T-helper 2 cell treated with Interferon-gamma antibody and Interleukin-4, amounts not matched to agents 100 ng/mL and 5 ng/mL, for 36 hours (primary cell): Measurements from ENCODE around the gene LCNL1. TPM values are rescaled to one million over a fixed set of nuclear protein-coding genes. Genes with fewer than 3 reads are reported as not detected.

Experiments
- intact Hi-C: fragments of 100-400 bp; cut with micrococcal nuclease; formaldehyde crosslinking; loops from one replicate; pipeline ENCODE4 v1.15.1; 2023
- total RNA-seq: library from RNA; stranded (reverse); gene quantifications from 2 replicates; pipeline ENCODE4 v1.2.3, GENCODE V29; 2022

The LCNL1 gene
- total RNA-seq, 1 donor from 2014 or later, result 0.20 TPM

DNA sequence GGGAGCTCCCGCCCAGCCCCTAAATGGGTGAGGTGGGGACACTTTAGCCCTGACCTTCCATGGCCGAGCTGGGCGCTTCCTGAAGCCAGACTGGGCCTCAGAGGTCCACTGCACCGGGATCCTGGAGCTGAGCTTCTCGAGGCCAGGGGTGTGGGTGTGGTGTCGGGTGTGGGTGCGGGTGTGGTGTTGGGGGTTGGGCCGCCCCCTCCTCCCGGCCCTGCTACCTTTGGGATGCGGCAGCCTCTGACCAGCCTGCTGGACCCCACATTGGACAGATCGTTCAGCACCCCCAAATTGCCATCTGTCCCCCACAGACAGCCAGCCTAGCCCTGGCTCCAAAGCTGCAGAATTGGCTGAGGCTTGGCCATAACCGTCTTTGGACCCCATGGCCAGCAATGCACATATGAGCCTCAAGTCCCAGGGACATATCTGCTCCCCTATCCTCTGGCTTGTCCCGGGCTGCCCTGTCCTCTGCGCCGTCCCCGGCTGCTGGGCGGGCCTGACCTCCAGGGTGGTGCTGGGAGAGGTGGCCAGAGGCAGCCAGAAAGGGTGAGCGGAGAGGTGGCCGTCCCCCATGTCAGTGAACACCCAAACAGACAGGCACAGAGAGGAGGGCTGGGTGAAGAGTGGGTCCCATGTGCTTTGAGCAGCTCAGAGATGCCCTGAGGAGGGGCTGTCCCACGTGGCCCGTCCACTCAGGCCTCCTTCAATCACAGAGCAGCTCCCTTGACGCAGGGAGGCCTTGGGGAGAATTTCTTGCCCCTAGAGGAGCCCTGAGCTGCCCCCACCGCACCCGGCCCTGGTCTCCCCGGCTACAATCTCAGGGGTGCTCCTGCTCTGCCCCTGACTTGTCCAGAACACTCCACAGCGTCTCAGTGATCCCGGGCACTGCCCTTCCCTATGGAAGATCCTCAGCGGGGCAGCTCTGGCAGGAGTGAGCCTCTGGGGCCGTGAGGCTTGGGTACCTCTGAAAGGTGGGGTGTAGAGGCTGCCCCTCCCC lies 8.9 kb upstream of the LCNL1 start:
- intact Hi-C loops, result no loop called here

DNA sequence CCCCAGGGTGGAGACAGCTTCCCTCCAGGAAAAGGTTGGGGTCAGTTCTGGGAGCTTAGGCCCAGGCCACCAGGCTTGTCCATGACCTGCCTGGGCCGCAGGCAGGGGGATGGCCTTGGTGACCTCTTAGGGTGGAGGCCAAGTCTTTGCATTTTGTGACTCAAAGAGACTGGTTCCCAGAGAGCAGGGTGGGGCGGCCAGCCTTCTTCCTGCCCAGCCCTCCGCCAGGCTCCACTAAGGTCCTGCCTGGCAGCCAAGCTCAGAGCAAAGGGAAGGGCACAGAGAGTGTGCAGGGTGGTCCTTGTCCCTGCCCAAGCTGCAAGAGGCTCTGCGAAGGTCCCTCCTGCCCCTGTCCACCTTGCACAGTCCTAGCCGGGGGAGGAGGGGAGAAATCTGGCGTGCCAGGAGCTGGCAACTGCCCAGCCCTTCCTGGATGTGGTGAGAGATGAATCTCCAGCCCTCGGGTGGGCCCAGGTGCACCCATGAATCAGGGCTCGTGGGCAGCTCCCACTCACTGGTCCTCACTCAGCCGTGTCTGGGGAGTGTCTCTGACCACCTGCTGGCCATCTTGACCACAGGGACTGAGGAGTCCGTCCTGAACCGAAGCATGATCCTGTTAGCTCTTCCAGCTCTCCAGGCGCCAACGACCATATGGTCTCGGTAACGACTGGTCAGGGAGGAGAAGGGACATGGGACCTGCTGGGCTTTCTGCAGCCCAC lies 7.8 kb upstream of the LCNL1 start:
- intact Hi-C loops, result no loop called here

DNA sequence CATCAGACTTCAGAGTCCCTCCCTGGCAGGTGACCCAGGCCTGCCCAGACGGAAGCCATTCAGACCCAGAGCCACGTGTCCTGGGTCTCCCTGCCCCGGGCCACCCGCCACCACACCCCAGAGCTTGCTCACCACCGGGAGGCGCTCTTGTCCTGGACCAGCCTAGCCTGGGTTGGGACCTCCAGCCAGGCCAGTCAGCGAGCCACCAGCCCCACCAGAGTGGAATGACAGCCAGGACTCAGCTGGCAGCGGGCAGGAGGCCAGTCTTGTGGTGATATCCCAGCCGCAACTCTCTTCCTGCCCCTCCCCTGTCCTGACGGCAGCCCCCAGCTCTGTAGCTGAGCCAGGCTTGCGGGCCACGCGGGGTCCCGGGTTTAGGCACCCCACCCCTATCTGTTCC lies 7.1 kb upstream of the LCNL1 start:
- intact Hi-C loops, result no loop called here

DNA sequence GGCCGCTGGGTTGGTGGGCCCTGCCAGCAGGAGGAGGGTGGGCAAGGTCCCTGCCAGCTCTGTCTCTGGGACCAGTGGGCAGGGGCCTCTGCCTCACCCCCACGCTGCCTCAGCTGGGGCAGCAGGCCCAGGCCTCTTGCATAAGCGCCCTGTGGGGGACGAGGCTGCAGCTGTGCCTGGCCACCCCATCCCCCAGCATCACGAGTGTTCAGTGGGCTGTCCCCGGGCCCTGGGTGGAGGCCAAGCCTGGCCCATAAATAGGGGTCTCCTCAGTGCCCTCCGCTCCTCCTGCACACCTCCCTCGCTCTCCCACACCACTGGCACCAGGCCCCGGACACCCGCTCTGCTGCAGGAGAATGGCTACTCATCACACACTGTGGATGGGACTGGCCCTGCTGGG lies 5.6 kb upstream of the LCNL1 start, which contains the start of gene PTGDS:
TSS of gene PTGDS (plus strand) at position 282 of the 400 bp plus-strand sequence. CDS start at position 357, 75 bp downstream.
- intact Hi-C loops, result no loop called here

DNA sequence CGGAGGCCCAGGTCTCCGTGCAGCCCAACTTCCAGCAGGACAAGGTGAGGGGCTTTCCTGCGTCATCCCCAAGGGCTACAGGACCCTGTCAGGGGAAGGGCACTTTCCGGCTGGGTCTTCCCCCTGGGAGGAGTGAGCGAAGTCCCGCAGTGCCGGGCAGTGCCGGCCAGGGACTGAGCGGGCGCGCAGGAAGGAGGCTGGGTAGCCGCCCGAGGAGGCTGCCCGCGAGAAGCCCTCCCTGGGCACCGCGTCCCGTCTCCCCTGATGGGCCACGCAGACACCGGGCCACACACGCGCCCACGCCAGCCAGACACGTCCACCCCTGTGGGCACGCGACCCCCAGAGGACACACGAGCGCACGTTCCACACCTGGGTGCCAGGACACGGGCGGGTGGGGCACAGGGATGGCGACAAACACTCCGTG lies 5.1 kb upstream of the LCNL1 start:
- intact Hi-C loops, result loop anchor here (1.0 kb wide), 3 partner anchors 15 to 45 kb away; partner anchors contain the start of gene PAXX

DNA sequence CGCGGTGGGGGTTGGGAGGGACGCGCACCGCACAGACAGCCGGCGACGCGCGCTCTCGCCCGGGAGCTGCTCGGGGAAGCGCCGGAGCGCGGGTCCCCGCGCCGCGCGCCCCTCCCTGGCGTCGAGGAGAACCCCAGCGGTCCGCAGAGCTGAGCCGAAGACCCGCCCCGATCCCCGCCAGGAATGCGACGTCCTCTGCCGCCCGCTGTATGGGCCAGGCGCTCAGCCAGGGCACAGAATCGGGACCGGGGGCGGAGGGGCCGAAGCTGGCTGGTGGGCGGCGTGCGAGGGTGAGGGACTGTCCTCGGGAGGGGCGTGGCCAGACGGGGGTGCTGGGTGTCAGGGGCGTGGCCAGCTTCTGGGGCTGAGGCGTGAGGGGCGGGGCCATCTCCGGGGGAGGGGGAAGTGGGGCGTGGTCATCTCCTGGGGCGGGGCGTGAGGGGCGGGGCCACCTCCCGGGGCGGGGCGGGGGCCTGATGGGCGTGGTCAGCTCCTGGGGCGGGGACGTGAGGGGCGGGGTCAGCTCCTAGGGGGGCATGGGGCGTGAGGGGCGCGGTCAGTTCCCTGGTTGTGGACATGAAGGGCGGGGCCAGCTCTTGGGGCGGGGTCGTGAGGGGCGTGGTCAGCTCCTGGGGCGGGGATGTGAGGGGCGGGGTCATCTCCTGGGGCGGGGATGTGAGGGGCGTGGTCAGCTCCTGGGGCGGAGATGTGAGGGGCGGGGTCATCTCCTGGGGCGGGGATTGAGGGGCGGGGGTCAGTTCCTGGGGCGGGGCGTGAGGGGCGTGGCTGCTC lies 4.5 kb upstream of the LCNL1 start:
- intact Hi-C loops, result loop anchor here (1.0 kb wide), 3 partner anchors 14 to 44 kb away; partner anchors contain the start of gene PAXX

DNA sequence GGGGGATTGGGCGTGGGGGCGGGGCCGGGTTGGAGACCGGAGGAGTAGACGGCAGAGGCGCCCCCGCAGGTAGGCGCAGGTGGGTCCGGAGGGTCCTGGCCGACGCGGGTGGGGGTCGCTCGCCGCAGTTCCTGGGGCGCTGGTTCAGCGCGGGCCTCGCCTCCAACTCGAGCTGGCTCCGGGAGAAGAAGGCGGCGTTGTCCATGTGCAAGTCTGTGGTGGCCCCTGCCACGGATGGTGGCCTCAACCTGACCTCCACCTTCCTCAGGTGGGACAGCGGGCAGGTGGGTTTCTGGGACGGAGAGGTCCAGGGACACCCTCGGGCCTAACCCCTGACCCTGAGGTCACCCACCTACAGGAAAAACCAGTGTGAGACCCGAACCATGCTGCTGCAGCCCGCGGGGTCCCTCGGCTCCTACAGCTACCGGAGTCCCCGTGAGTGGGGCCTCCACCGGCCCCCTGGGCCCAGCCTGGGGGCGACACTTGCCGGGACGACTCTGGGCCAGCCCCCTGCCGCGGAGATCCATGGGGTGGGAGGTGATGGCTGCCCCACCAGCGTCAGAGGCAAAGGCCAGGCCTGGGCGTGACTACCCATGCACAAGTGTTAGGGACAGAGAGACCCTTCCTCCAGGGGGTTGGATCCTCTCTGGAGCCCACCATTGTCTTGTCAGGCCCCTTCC lies 3.8 kb upstream of the LCNL1 start:
- intact Hi-C loops, result loop anchor here (1.0 kb wide), 3 partner anchors 13 to 43 kb away; partner anchors contain the start of gene PAXX

DNA sequence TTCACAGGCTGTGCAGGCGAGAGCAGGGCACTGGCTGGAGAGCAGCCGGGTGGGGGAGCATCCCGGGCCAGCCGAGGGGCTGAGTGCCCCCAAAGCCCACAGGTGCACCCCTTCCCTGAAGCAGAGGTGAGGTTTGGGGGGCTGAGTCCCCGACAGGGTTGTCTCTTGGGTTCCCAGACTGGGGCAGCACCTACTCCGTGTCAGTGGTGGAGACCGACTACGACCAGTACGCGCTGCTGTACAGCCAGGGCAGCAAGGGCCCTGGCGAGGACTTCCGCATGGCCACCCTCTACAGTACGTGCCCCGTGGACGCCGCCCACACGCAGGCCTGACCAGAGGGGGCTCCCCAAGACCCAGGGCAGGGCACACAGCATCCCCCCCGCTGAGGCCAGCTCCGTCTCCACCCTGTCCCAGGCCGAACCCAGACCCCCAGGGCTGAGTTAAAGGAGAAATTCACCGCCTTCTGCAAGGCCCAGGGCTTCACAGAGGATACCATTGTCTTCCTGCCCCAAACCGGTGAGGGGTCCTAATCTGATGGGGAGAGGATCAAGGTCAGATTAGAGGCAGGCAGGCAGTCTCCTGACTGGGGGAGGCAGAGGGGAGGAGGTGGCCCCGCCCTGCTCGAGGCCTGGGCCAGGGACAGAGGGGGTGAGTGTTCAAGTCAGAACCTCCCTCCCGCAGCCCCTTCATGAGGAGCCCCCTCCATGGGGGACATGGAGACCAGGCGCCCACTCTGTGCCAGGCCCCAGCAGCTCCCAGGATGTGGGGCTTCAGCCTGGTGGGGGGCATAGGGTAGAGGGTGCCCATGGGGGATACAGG lies 2.8 kb upstream of the LCNL1 start:
- intact Hi-C loops, result no loop called here

DNA sequence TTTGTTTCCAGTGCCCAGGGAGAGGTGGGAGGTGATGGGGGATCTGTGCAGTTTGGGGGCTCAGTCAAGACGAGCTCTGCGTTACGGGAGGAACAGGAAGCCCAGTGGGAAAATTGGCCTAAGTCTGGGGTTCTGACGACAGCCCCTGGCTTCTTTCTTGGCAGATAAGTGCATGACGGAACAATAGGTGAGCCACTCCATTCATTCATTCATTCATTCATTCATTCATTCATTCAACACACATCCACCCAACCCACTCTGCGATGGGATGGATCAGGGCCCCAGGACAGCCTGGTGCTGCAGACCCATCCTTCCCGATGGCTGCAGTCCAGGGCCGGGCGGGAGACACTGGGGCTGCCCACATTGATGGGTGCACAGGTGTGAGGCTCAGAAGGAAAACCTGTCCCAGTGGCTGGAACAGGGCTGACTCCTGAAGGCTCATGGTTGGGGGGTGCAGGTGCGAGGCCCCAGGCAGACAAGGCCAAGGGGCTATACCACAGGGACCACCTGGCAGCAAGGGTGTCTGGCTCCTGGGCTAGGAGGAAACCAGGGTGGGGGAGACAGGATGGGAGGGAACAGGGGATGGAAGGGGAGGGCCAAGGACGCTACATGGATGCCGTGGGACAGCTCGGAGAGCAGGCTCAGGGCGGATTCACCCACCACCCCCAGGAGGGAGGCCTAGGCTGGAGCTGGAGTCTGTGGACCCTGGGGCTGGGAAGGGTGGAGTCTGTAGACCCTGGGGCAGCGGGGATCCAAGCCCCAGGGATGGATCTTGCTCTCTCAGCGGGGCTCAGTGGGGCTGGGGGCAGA lies 1.9 kb upstream of the LCNL1 start:
- intact Hi-C loops, result no loop called here

DNA sequence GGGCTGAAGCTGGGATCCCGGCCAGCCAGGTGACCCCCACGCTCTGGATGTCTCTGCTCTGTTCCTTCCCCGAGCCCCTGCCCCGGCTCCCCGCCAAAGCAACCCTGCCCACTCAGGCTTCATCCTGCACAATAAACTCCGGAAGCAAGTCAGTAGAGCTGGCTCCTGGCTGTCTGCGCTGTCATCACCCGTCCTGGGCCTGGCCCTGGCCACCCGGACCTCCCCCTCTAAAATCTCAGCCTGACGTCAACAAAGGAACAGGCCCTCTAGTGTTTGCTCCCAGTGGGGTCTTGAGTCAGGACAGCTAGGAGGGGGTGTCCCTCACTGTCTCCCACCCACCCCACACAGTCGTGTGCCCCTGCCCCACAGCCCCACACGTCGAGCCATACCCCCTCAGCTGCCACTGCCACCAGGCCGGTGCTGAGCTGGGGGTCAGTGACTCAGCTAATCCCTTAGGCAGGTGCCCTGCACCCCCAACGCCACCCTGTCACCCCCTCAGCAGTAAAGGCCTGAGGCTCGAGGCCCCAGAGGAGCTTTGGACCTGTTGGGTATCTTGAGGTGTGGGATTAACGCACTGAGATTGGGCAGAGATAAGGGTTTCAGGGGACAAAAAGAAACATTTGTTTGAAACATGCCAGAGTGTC lies 1.1 kb upstream of the LCNL1 start:
- intact Hi-C loops, result no loop called here

DNA sequence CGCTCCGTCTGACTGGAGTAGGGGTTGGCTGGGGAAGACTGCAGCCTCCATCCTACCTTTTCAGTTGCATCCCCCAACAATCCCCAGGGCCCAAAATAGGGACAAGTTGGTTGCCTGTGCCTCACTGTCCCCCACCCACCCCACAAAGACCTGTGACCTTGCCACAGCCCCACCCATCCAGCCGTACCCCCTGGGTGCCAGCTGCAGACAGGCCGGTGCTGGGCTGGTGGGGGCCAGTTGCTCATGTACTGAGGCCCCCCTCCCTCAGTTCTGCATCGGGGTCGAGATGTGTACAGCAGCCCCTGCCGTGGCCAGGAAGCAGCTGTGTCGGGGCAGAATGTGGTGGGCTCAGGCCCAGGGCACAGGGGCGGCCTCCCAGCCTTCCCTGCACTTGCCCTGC lies 374 bp downstream of the LCNL1 start:
- intact Hi-C loops, result no loop called here

DNA sequence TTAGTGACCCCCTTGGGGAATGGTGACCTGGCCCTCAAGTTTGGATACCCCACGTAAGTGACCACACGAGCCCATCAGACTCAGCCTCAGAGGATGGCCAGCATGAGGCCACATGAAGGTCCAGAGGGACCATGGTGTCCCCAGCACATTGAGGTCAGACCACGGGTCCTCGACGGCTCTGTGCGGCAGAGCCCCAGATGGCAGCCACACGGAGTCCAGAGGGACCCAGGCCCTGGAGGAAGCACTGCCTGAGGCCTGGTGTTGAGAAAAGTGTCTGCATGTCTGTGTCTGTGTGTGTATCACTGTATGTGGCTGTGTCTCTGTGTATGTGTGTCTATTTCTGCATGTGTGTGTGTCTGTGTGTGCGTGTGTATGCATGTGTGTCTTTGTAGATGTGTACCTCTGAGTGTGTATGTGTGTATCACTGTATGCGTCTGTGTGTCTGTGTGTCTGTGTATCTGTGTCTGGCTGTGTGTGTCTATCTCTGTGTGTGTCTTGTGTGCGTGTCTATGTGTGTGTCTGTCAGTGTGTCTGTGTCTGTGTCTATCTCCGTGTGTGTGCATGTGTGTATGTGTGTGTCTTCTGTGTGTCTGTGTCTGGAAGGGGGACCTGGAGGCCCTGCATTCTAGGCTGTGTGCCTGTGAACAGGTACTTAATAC lies 992 bp downstream of the LCNL1 start:
- intact Hi-C loops, result no loop called here

DNA sequence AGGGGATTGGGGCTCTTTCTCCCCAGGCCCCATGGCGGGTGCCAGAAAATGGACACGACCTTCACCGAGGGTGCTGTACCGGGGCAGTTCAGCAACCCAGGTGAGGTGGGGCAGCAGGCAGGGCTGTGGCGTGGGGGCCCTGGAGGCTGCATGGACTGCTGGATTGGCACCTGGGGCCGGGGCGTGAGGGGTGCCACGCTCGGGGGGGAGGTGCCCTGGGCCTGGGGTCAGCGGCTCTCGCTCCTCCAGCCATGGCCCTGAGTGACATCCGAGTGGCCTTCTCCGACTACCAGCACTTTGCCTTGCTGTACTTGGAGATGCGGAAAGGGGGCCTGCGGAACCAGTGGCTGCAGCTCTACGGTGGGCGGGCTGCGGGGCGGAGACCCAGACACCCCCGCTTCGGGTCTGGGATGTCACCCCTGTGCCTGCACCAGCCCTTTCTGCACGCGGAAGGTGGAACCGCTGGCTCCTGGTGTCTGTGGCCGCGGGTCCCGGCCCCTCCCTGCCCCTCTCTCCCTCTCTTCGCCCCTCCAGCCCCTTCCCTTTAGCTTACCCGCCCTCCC lies 1.8 kb downstream of the LCNL1 start:
- intact Hi-C loops, result no loop called here

DNA sequence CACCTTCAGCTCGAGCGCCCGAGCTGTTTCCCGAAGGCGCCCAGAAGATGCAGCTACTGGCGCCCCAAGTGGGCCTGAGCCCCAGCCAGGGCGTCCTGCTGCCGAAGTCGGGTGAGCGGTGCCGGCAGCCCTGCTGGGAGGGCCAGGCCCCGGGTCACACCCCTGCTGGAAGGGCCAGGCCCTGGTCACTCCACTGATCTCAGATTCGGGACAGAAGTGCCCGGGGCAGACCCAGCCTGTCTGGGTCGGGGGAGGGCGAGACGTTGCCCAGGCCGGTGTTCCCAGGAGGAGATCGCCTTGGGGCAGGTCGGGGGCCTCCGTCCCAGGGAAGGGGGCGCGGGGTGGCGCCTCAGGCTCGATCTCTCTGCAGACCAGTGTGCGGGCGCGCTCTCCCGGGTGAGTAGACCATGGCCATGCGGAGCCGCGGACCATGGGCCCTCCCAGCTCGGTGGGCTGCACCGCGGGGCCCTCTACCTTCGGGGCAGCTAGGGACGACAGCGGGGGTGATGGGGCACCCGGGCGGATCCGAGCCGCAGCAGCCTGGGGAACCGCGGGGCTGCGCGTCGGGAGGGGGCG lies 2.3 kb downstream of the LCNL1 start:
- intact Hi-C loops, result no loop called here

DNA sequence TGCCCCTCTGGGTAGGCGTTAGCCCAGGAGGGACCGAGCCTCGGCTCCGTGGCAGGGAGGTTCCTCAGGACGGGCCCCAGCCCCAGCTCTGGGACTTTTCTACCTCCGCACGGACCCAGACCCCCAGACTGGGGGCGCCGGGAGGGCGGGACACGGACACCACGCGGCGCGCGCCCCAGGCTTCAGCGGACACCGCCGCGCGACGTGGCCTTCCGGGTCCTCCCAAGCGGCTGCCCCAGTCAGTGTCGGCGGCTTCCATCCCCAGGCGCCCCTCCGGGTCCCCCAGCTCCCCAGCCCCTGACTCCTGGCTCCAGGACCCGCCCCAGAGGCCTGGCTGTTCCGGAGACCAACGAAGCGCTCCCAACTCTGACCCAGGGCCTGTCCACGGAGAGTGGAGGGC lies 3.1 kb downstream of the LCNL1 start:
- intact Hi-C loops, result no loop called here

DNA sequence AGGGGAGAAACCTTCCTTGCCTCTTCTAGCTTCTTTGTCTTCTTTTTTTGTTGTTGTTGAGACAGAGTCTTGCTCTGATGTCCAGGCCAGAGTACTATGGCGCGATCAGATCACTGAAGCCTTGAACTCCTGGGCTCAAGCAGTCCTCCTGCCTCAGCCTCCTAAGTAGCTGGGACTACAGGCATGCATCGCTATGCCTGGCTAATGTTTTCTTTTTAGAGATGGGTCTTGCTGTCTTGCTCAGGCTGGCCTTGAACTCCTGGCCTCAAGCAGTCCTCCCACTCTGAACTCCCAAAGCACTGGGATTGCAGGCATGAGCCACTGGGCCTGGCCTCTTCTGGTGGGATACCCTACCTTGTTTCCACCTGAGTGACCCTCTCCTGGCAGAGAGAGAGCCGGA lies 6.1 kb downstream of the LCNL1 start:
- intact Hi-C loops, result no loop called here

DNA sequence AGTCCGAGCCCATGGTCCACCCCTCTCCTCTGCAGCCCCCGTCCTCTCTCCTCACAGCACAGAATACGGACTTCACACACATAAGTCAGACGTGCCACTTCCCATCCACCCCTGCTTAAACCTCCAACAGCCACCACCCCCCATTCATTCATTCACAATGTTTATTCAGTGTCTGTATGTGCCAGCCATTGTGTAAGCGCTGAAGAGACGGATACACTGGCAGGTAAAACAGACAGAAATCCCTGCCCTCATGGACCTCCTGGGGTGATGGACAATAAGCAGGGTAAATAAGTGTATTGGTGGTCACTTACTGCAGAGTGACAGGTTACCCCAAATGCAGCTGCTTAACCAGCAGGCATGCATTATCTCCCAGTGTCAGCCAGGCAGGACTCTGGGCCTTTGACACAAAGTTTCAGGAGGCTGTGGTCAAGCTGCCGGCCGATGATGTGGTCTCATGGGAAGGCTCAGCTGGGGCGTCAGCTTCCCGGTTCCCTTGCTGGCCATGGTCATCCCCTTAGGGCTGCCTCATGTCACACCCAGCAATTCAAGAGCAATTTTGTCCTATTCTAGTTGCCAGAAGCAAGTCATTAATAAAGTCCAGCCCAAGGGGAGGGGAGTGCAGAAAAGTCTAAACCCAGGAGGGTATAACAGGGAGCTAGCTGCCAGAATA lies 7.6 kb downstream of the LCNL1 start:
- intact Hi-C loops, result loop anchor here (5.0 kb wide), 1 partner anchor 143 kb away; the partner anchor contains the start of gene PHPT1
